Osteoblast (primary cell): ENCODE measurements around the gene USP54. TPM values are rescaled to one million over a fixed set of nuclear protein-coding genes. Genes with fewer than 3 reads are reported as not detected.

Source experiments
- DNase-seq: peaks from one replicate; pipeline ENCODE4 v3.0.0; 2011; ENCODE audit warnings: low spot score, mixed read lengths; ENCODE audit not compliant: insufficient read length; ENCODE audit errors: missing footprints
- H2AFZ ChIP-seq: 2 replicates; pipeline ENCODE4 v1.6.0; 2011; ENCODE audit warnings: mild to moderate bottlenecking, low read length
- H3K27ac ChIP-seq: 2 replicates; pipeline ENCODE4 v1.5.1; 2011; ENCODE audit warnings: mild to moderate bottlenecking, low read depth, low read length, moderate library complexity
- H3K27me3 ChIP-seq: 2 replicates; pipeline ENCODE4 v1.6.0; 2012; ENCODE audit warnings: mild to moderate bottlenecking, control low read depth, inconsistent platforms, low read length, moderate library complexity; ENCODE audit not compliant: insufficient read depth
- H3K36me3 ChIP-seq: 2 replicates; pipeline ENCODE4 v1.5.1; 2011; ENCODE audit warnings: mild to moderate bottlenecking, low read length, control low read depth, moderate library complexity; ENCODE audit not compliant: insufficient read depth
- H3K4me1 ChIP-seq: 2 replicates; pipeline ENCODE4 v1.5.1; 2011; ENCODE audit warnings: mild to moderate bottlenecking, low read length, control low read depth, moderate library complexity; ENCODE audit not compliant: insufficient read depth
- H3K4me2 ChIP-seq: 2 replicates; pipeline ENCODE4 v1.6.0; 2011; ENCODE audit warnings: mild to moderate bottlenecking, low read length; ENCODE audit not compliant: insufficient read depth
- H3K4me3 ChIP-seq: fragments of 200-600 bp; sonication (generic); 3 replicates; pipeline ENCODE4 v1.5.1; 2012; ENCODE audit warnings: mild to moderate bottlenecking, low read length, inconsistent platforms; ENCODE audit not compliant: insufficient read depth
- H3K79me2 ChIP-seq: 2 replicates; pipeline ENCODE4 v1.6.0; 2012; ENCODE audit warnings: mild to moderate bottlenecking, low read length, control low read depth, inconsistent platforms; ENCODE audit not compliant: insufficient read depth
- H3K9me3 ChIP-seq: 2 replicates; pipeline ENCODE4 v1.5.1; 2011; ENCODE audit warnings: low read depth, low read length, control low read depth
- H4K20me1 ChIP-seq: 2 replicates; pipeline ENCODE4 v1.6.0; 2012; ENCODE audit warnings: mild to moderate bottlenecking, low read length, control low read depth; ENCODE audit not compliant: insufficient read depth
- CTCF ChIP-seq: IDR thresholded peaks from 2 replicates; pipeline ENCODE4 v1.5.1; 2011; ENCODE audit warnings: mild to moderate bottlenecking, low read depth, low read length, moderate library complexity; ENCODE audit errors: extremely low read depth
- small RNA-seq: library from RNA; depleted of rRNA; stranded (forward); fragments of <200 nt; gene quantifications from one replicate; pipeline ENCODE3, GENCODE V24; 2012
- total RNA-seq: library from RNA; depleted of rRNA; stranded (reverse); fragments of >200 nt; gene quantifications from 2 replicates; pipeline ENCODE4 v1.2.3, GENCODE V29; 2012

Gene USP54
- total RNA-seq, 1 donor, result 25.0 TPM

GRCh38 chr10:73459683-73460314 is 131.3 kb downstream of the USP54 start:
- Histone ChIP-seq H4K20me1 (no peaks in the 10 kb centered on the region), H3K79me2 (no peaks in the 10 kb centered on the region), H3K4me3 (no peak overlapping the region), H3K27ac (no peak overlapping the region), H2AFZ (no peak overlapping the region), H3K36me3 (peaks cover 46% of the 10 kb centered on the region), H3K27me3 (no peaks in the 10 kb centered on the region), H3K4me2 (no peak overlapping the region), H3K4me1 (no peaks in the 10 kb centered on the region), H3K9me3 (no peaks in the 10 kb centered on the region)
- TF ChIP-seq CTCF, result no peak
- no peak for DNase-seq

- Histone ChIP-seq H3K27ac (no peak overlapping the region), H3K79me2 (no peaks in the 10 kb centered on the region), H2AFZ (no peak overlapping the region), H3K36me3 (peaks cover 41% of the 10 kb centered on the region), H4K20me1 (no peaks in the 10 kb centered on the region), H3K4me1 (no peaks in the 10 kb centered on the region), H3K27me3 (no peaks in the 10 kb centered on the region), H3K4me3 (no peak overlapping the region), H3K9me3 (no peaks in the 10 kb centered on the region), H3K4me2 (no peak overlapping the region)
- no peak for TF ChIP-seq CTCF
- no peak for DNase-seq
Measured at GRCh38 chr10:73456187-73456890, 134.8 kb downstream of the USP54 start.

GRCh38 chr10:73449113-73449512 is 142.0 kb downstream of the USP54 start:
- peak; percentile 47 for DNase-seq
- H3K4me3 ChIP-seq, result no peak overlapping the region
- H3K4me1 ChIP-seq, result no peaks in the 10 kb centered on the region
- no peaks in the 10 kb centered on the region for H4K20me1 ChIP-seq
- H3K27ac ChIP-seq, result no peak overlapping the region
- peaks cover 32% of the 10 kb centered on the region for H3K36me3 ChIP-seq
- TF ChIP-seq CTCF, result no peak
- H3K9me3 ChIP-seq, result no peaks in the 10 kb centered on the region
- H3K27me3 ChIP-seq, result no peaks in the 10 kb centered on the region
- no peak overlapping the region for H3K4me2 ChIP-seq
- no peaks in the 10 kb centered on the region for H3K79me2 ChIP-seq
- no peak overlapping the region for H2AFZ ChIP-seq

DNA sequence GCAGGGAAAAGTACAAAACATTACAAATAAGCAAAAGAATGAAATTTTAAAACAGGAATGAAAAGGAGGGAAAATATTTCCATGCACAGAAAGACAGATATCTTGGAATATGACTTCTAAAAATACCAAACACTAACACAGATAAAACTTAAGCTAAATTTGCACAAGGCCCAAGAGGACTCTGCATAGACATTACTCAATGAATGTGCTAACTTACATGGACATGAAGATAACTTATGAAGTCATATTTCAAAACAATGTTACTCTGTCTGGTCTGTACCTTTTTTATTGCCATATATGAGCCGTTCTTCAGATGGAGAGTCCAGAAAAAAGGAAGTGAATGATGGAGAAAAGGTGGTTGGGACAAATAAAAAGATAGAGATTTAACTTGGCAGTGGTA is 142.8 kb downstream of the USP54 start:
- no peaks in the 10 kb centered on the region for H4K20me1 ChIP-seq
- DNase-seq, result no peak
- H3K27ac ChIP-seq, result no peak overlapping the region
- peaks cover 27% of the 10 kb centered on the region for H3K36me3 ChIP-seq
- H3K4me2 ChIP-seq, result no peak overlapping the region
- no peaks in the 10 kb centered on the region for H3K9me3 ChIP-seq
- no peak overlapping the region for H2AFZ ChIP-seq
- H3K27me3 ChIP-seq, result no peaks in the 10 kb centered on the region
- H3K4me3 ChIP-seq, result no peak overlapping the region
- no peak for TF ChIP-seq CTCF
- no peaks in the 10 kb centered on the region for H3K4me1 ChIP-seq
- H3K79me2 ChIP-seq, result no peaks in the 10 kb centered on the region

Small RNA genes lying within 50 kb of the gene (small RNA-seq; reads per million reads assigned to genes)
- gene RNU6-883P, result not detected

Other genes starting within 250 kb of the USP54 start
- gene CFAP70, start 232.5 kb downstream of the USP54 start, total RNA-seq, result 1.1 and 1.2 TPM in 2 replicates
- gene ANXA7, start 177.3 kb downstream of the USP54 start, total RNA-seq, result 143 and 158 TPM in 2 replicates
- 2.2 and 2.4 TPM in 2 replicates for gene MSS51, start 157.8 kb downstream of the USP54 start, total RNA-seq
- 34.7 and 40.1 TPM in 2 replicates for gene PPP3CB, start 95.3 kb downstream of the USP54 start, total RNA-seq
- not detected in 2 replicates for gene MYOZ1, start 50.1 kb upstream of the USP54 start, total RNA-seq
- gene SYNPO2L, start 64.7 kb upstream of the USP54 start, total RNA-seq, result under 0.01 TPM in 1 of 2 replicates, not detected in the other
- gene AGAP5, start 106.8 kb upstream of the USP54 start, total RNA-seq, result 3.5 and 4.0 TPM in 2 replicates
- 28.3 and 28.6 TPM in 2 replicates for gene SEC24C, start 153.0 kb upstream of the USP54 start, total RNA-seq
- gene CHCHD1, start 190.7 kb upstream of the USP54 start, total RNA-seq, result 11.2 and 12.7 TPM in 2 replicates
- 63.1 and 76.7 TPM in 2 replicates for gene ZSWIM8, start 194.3 kb upstream of the USP54 start, total RNA-seq
- 30.4 and 35.8 TPM in 2 replicates for gene NDST2, start 220.3 kb upstream of the USP54 start, total RNA-seq